Ovary (tissue), 3 donors: Measurements from ENCODE around the gene DRAP1.

Experiments used
- CTCF ChIP-seq, 3 donors: fragments of 450-650 bp in 2 of 3; fragments of 200-600 bp in 1 of 3; IDR thresholded peaks; one replicate each; pipeline versions ENCODE4 v1.5.1 to v1.8.0; 2016 to 2022; ENCODE audit warnings: antibody characterized with exemption in 3 of 3, mild to moderate bottlenecking in 1 of 3
- EP300 ChIP-seq: sonication (generic); formaldehyde crosslinking; IDR thresholded peaks from one replicate; pipeline ENCODE4 v1.6.1; 2017; ENCODE audit warnings: antibody characterized with exemption
- POLR2A ChIP-seq: fragments of 450-650 bp; IDR thresholded peaks from one replicate; pipeline ENCODE4 v1.6.1; 2017; ENCODE audit warnings: antibody characterized with exemption, mild to moderate bottlenecking, moderate library complexity
- donor health status: DM: no; HTN: no; CAD: no.

- TF ChIP-seq POLR2A (no peak), CTCF (IDR thresholded peaks at IDR 0.05) (no peak), EP300 (no peak)
Measured at GRCh38 chr11:65927904-65928397, 8.7 kb downstream of the DRAP1 start.
